Left colon (tissue), 2 donors: ENCODE data around the gene ATXN1. TPM values are rescaled to one million over a fixed set of nuclear protein-coding genes. Genes with fewer than 3 reads are reported as not detected.
A peak's percentile ranks its signal among the peaks of the same experiment; 100 is the strongest.

Experiments used
- ATAC-seq: fragments of 200-7000 bp; cut with Tn5 transposase; one replicate; pipeline ENCODE4 v1.9.1; 2020; ENCODE audit warnings: mild to moderate bottlenecking, moderate library complexity
- DNase-seq, 2 donors: peaks; one replicate each; pipeline ENCODE4 v3.0.0-alpha.2; 2020
- intact Hi-C, 2 donors: fragments of 100-400 bp; cut with DNase I in 1 of 2; cut with micrococcal nuclease in 1 of 2; formaldehyde crosslinking; loops; one replicate each; pipeline versions ENCODE4 v1.11.2 to v1.14.0; 2022; cut with DNase I, micrococcal nuclease
- total RNA-seq, 2 donors: library from RNA; stranded (reverse); fragmentation: NEBNext Ultra II Directional; extraction: Animal tissue kit (Norgen Biotek cat#: 25700); gene quantifications; one replicate each; pipeline ENCODE4 v1.2.1, GENCODE V29; 2021
- donor health status: DM: no; HTN: no; CAD: no.
- donor health status: DM: yes; HTN: yes; CAD: no.

ATXN1 gene
- total RNA-seq, 2 donors from 2014 or later = 26.9 to 55.1 TPM

GRCh38 chr6:16751251-16751946, 9.9 kb downstream of the ATXN1 start:
- peak; percentile 77 for ATAC-seq
- no peak for DNase-seq
- intact Hi-C loops = no loop called here

- ATAC-seq = no peak
- intact Hi-C loops = no loop called here
- DNase-seq = no peak
Observed at GRCh38 chr6:16750566-16750965, 10.7 kb downstream of the ATXN1 start.

- DNase-seq (no peak), ATAC-seq (no peak)
- intact Hi-C loops = no loop called here
Observed at GRCh38 chr6:16749516-16750485, 11.5 kb downstream of the ATXN1 start.

GRCh38 chr6:16748025-16748319, 13.3 kb downstream of the ATXN1 start:
- DNase-seq (no peak), ATAC-seq (no peak)
- intact Hi-C loops = no loop called here

- DNase-seq = no peak
- intact Hi-C loops = no loop called here
- peak; percentile 66 for ATAC-seq
Observed at GRCh38 chr6:16747232-16748024, 13.8 kb downstream of the ATXN1 start.

DNA sequence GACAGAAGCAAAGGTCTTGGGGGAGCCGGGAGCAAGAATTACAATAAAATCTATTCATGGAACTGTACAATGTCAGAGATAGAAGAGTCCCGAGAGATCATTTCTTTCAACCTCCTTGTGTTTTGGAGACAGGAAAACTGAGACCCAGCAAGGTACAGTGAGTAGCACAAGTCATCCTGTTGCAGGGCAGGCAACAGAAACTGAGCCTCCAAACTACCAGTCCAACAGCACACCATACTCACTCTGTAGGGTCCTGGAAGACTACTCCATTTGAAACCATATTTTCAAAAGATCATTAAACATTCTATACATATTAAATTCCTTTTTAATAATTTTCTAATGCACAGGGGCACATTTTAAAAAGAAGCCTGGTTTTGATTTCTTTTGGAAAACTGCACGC, 14.4 kb downstream of the ATXN1 start:
- DNase-seq (no peak), ATAC-seq (no peak)
- intact Hi-C loops = no loop called here

DNA sequence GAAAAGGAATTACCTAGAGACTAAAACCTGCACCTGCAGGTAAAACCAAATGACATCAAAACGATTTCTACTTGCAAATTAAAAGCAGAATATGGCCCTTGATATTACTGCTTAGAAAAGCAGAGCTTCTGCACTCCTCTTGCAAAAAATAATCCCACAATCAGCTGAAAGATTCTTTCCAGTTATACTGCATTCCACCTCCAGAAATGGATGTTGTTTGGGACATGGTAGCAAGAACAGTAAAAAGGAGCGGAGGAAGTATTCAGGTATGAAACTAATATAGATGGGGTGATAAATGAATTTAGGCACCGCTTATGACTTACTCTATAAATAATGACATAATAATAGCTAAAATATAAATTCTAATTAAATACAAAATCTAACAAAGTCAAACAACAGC, 14.9 kb downstream of the ATXN1 start:
- ATAC-seq (no peak), DNase-seq (no peak)
- intact Hi-C loops = no loop called here

DNA sequence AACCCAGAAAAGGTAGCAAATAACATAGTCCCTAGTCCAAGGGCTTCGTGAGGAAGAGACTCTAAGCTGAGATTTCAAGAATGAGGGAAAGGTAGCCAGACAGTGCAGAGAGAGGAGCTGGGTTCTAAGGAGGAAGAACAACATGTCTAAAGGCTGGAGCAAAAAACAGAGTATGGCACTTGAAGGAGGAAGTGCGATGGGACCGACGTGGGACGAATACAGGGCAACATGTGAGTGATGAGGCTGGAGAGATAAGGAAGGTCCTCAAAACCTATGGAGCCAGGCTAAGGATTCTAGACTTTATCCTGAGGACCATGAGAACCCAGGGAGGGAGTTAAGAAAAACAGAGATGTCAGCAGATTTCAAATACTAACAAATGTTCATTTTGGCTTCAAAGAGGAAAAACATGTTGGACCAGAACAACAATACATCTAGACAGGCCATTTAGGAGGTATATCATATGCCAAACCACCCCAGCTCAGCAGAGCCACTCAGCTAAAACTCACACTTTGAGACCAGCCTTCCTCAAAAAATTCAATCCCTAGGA, 17.5 kb downstream of the ATXN1 start:
- DNase-seq (no peak), ATAC-seq (no peak)
- intact Hi-C loops = no loop called here

- intact Hi-C loops = no loop called here
- DNase-seq (no peak), ATAC-seq (no peak)
Observed at GRCh38 chr6:16742116-16742515, 19.1 kb downstream of the ATXN1 start.

- DNase-seq (no peak), ATAC-seq (no peak)
- intact Hi-C loops = no loop called here
Observed at GRCh38 chr6:16741112-16742016, 19.9 kb downstream of the ATXN1 start.

GRCh38 chr6:16740097-16740496, 21.2 kb downstream of the ATXN1 start:
- intact Hi-C loops = no loop called here
- ATAC-seq (no peak), DNase-seq (no peak)

DNA sequence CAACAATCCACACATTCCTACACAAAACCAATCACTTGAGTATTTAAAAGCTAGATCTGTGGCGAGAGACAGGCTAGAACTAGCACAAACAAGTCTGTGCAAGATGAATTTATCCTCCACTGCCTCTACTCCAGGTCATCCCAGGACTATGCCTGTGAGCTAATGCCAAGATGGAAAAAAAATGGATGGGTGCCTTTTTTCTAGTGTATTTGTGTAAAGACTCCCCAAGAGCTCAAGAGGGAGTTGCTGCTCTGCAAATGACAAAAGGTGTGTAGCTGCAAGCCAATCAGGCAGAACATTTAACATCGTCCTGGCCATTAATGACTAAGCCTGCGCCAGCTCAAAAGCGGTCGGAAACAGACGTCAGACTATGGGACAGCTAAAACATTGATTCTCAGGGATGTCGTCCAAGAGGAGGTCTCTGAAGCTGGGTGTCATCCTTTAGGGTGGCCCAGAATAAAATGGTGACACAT, 21.9 kb downstream of the ATXN1 start:
- peak; percentile 44 for ATAC-seq
- intact Hi-C loops = no loop called here
- no peak for DNase-seq

GRCh38 chr6:16737925-16738324, 23.3 kb downstream of the ATXN1 start:
- DNase-seq (no peak), ATAC-seq (no peak)
- intact Hi-C loops = no loop called here

GRCh38 chr6:16736856-16737775, 24.1 kb downstream of the ATXN1 start:
- intact Hi-C loops = no loop called here
- DNase-seq = no peak
- peak; percentile 61 for ATAC-seq

DNA sequence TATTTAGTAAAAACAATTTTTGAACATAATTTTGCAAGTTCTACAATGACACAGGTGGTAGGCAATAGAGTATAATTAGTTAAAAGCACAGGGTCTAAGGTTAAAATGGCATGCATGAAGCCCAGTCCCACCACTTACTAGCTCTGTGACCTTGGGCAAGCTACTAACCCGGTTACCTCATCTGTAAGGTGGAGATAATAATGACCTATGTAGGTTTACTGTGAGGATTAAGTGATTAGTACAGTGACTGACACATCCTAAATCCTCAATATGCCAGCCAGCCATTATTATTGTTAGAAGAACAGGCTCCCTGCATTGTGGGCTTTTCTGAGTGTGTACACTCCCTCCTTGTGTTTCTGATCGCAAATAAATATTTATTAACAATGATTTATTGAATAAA, 26.2 kb downstream of the ATXN1 start:
- DNase-seq = no peak

DNA sequence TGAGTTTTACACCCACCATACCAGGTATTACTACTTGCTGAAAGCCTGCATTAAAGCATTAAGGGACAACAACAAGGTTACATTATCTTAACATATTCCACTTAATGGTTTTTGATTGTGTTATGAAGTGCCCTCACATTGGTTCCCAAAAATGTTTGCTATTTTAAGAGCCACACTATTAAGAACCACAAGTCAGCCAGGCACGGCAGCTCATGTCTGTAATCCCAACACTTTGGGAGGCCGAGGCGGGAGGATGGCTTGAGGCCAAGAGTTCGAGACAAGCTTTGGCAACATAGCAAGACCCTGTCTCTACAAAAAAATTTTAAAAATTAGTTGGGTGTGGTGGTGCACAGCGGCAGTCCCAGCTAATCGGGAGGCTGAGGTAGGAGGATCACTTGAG, 28.2 kb downstream of the ATXN1 start:
- intact Hi-C loops = no loop called here

More for the DNA sequence above, 26.2 kb downstream of the ATXN1 start:
- intact Hi-C loops = no loop called here
- no peak for ATAC-seq

DNA sequence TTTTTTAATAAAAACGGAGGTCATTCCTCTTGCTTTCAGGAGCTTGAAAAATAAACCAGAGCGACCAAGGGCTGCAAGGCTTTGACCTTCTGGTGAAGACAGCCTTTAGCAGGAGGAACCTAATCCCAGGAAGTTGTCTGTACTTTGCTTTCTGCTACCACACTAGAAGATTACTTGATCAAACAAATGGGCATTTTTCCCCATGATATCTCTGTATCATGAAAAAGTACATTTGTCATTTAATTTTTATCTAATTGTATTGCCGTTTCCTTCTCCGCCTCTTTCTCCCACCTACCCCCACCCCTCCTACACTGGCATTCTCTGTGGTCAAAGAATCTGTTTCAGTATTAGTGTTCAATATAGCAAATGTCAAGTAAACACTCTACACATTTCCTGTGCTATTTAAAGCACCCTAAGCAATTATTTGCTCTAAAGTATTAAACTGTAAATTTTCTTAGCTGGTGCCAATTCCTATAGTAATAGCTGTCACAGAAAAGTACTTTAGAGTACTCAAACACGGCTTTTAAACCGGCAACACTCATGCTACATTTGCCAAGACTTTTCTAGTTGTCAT, 29.7 kb downstream of the ATXN1 start:
- intact Hi-C loops = no loop called here
- ATAC-seq (peak; percentile 60), DNase-seq (no peak)

More for the DNA sequence above, 28.2 kb downstream of the ATXN1 start:
- ATAC-seq (no peak), DNase-seq (no peak)
